ENCODE measurements around the gene MPST.
A peak's percentile ranks its signal among the peaks of the same experiment; 100 is the strongest.

MPST gene

DNA sequence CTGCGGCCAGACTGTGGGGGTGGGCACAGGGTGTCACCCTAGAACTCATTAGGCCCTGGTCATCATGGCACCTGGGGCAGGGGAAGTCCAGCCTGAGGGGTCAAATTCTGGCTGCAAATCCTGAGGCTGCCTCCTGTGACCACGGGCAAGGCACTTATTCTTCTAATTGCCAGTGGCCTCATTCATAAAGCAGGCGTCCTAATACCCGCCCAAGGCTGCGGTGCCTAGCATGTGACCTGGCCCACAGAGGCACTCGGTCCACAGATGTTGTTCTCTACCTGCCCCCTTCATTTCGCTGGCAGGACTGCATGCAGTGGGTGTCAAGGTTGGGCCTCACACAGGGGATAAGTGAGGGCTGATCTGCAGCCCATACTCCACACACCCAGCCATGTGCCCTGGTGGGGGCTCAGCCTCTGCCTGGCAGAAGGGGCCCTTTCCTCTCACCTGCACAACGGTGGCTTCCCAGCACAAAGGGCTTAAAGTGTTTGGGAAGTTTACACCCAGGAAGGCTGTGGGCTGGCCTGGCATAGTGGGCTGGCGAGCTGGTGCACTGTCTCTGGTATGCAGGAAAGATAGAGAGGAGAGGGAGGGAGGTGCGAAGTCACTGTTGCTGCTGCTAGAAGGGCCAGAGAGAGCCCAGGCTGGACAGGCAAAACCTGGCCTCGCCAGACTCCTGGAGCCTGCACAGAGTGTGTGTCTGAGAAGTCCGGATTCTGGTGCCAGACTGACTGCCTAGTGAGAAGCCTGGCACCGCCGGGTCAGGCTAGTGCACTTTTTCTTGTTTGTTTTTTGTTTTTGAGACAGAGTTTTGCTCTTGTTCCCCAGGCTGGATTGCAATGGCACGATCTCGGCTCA, 3.2 kb downstream of the MPST start:
- H3K4ac ChIP-seq (ENCODE audit: low read length), result no peak overlapping the region
- H2BK5ac ChIP-seq (ENCODE audit: low read length), result peak overlapping the region; percentile 46
- no peak overlapping the region for H2AFZ ChIP-seq (ENCODE audit: low read length)
- H3K79me1 ChIP-seq (ENCODE audit: low read depth, low read length), result peaks cover 28% of the 10 kb centered on the region
- H3K4me2 ChIP-seq (ENCODE audit: insufficient read depth, low read length, poor library complexity, severe bottlenecking), result no peak overlapping the region
- H3K4me3 ChIP-seq (ENCODE audit: low read length in 2 of 2), result no peak overlapping the region
- no peak for DNase-seq (ENCODE audit: low spot score)
- H3K27me3 ChIP-seq (ENCODE audit: control insufficient read depth in 3 of 3, insufficient read depth in 3 of 3, low read depth in 1 of 3, low read length in 3 of 3), result no peaks in the 10 kb centered on the region
- H3K9ac ChIP-seq (ENCODE audit: low read depth, low read length, poor library complexity), result peak overlapping the region; percentile 60
- H3K4me1 ChIP-seq (ENCODE audit: control insufficient read depth in 2 of 2, insufficient read depth in 1 of 2, low read depth in 1 of 2, low read length in 2 of 2), result peaks cover 0 to 15% of the 10 kb centered on the region in 2 donors
- no peak overlapping the region for H3K27ac ChIP-seq (replicated peaks; ENCODE audit: low read length)
- H3K18ac ChIP-seq (ENCODE audit: low read length), result peak overlapping the region; percentile 54
- peaks cover 35 to 64% of the 10 kb centered on the region in 2 donors for H3K36me3 ChIP-seq (replicated peaks in 1 of 2; ENCODE audit: control insufficient read depth in 2 of 2, insufficient read depth in 2 of 2, low read length in 2 of 2)
- H3K14ac ChIP-seq (ENCODE audit: low read length), result peak overlapping the region; percentile 71
- H2BK12ac ChIP-seq (ENCODE audit: low read length), result no peak overlapping the region
- peak overlapping the region; percentile 68 for H2AK5ac ChIP-seq (ENCODE audit: low read depth, low read length)
- H2BK15ac ChIP-seq (ENCODE audit: low read length), result no peak overlapping the region
- peak overlapping the region; percentile 72 for H4K8ac ChIP-seq (ENCODE audit: low read depth, low read length)
- peak overlapping the region; percentile 55 for H3K23ac ChIP-seq (ENCODE audit: low read depth, low read length, poor library complexity)
- no peaks in the 10 kb centered on the region for H3K9me3 ChIP-seq (replicated peaks in 1 of 2; ENCODE audit: control insufficient read depth in 2 of 2, insufficient read depth in 1 of 2, low read depth in 1 of 2, low read length in 2 of 2)
- no peak overlapping the region for H4K91ac ChIP-seq (ENCODE audit: low read depth, low read length, poor library complexity)
- no CpG with 5 or more reads among the region's 16 CpGs for WGBS, 2 donors (ENCODE audit: extremely low coverage in 2 of 2, insufficient read length in 2 of 2, insufficient replicate concordance in 1 of 2)
- peak overlapping the region; percentile 41 for H2BK120ac ChIP-seq (ENCODE audit: low read depth, low read length)

DNA sequence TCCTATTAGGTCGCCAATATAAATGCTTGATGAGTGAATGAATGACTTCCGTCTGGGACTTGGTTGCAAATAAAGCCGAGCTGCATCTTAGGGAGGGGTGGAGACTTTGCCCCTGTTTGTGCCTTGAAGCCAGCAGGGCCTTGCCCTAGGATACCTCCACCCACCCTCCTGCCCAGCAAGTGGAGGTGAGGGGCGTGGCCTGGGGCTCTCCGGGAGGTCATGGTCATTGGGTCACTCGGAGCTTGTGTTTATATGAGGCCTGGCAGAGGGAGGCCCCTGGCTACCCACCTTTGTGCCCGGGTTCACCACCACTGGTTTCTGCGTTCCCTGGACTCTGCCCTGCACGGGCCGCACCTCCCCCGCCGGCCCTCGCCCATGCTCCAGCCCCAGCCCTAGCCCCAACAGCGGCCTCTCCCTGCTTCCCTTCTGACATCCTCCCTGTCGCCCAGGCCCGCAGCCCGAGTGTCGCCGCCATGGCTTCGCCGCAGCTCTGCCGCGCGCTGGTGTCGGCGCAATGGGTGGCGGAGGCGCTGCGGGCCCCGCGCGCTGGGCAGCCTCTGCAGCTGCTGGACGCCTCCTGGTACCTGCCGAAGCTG, 4.3 kb downstream of the MPST start:
- H2BK12ac ChIP-seq (ENCODE audit: low read length), result no peak overlapping the region
- no peak overlapping the region for H2AK5ac ChIP-seq (ENCODE audit: low read depth, low read length)
- H3K18ac ChIP-seq (ENCODE audit: low read length), result no peak overlapping the region
- WGBS, 2 donors (ENCODE audit: extremely low coverage in 2 of 2, insufficient read length in 2 of 2, insufficient replicate concordance in 1 of 2), result no CpG with 5 or more reads among the region's 34 CpGs
- DNase-seq (ENCODE audit: low spot score), result no peak
- H3K4me1 ChIP-seq (ENCODE audit: control insufficient read depth in 2 of 2, insufficient read depth in 1 of 2, low read depth in 1 of 2, low read length in 2 of 2), result peaks cover 0 to 7% of the 10 kb centered on the region in 2 donors
- no peak overlapping the region for H3K9ac ChIP-seq (ENCODE audit: low read depth, low read length, poor library complexity)
- H3K4me3 ChIP-seq (ENCODE audit: low read length in 2 of 2), result no peak overlapping the region
- H3K9me3 ChIP-seq (replicated peaks in 1 of 2; ENCODE audit: control insufficient read depth in 2 of 2, insufficient read depth in 1 of 2, low read depth in 1 of 2, low read length in 2 of 2), result no peaks in the 10 kb centered on the region
- no peak overlapping the region for H2AFZ ChIP-seq (ENCODE audit: low read length)
- H2BK120ac ChIP-seq (ENCODE audit: low read depth, low read length), result no peak overlapping the region
- peak overlapping the region; percentile 75 for H2BK5ac ChIP-seq (ENCODE audit: low read length)
- H3K4me2 ChIP-seq (ENCODE audit: insufficient read depth, low read length, poor library complexity, severe bottlenecking), result no peak overlapping the region
- no peak overlapping the region for H4K91ac ChIP-seq (ENCODE audit: low read depth, low read length, poor library complexity)
- H2BK15ac ChIP-seq (ENCODE audit: low read length), result no peak overlapping the region
- H4K8ac ChIP-seq (ENCODE audit: low read depth, low read length), result no peak overlapping the region
- no peak overlapping the region for H3K27ac ChIP-seq (replicated peaks; ENCODE audit: low read length)
- H3K4ac ChIP-seq (ENCODE audit: low read length), result no peak overlapping the region
- H3K23ac ChIP-seq (ENCODE audit: low read depth, low read length, poor library complexity), result peak overlapping the region; percentile 80
- H3K14ac ChIP-seq (ENCODE audit: low read length), result peak overlapping the region; percentile 38
- no peaks in the 10 kb centered on the region for H3K27me3 ChIP-seq (ENCODE audit: control insufficient read depth in 3 of 3, insufficient read depth in 3 of 3, low read depth in 1 of 3, low read length in 3 of 3)
- peaks cover 27% of the 10 kb centered on the region for H3K79me1 ChIP-seq (ENCODE audit: low read depth, low read length)
- H3K36me3 ChIP-seq (replicated peaks in 1 of 2; ENCODE audit: control insufficient read depth in 2 of 2, insufficient read depth in 2 of 2, low read length in 2 of 2), result peaks cover 37 to 67% of the 10 kb centered on the region in 2 donors

DNA sequence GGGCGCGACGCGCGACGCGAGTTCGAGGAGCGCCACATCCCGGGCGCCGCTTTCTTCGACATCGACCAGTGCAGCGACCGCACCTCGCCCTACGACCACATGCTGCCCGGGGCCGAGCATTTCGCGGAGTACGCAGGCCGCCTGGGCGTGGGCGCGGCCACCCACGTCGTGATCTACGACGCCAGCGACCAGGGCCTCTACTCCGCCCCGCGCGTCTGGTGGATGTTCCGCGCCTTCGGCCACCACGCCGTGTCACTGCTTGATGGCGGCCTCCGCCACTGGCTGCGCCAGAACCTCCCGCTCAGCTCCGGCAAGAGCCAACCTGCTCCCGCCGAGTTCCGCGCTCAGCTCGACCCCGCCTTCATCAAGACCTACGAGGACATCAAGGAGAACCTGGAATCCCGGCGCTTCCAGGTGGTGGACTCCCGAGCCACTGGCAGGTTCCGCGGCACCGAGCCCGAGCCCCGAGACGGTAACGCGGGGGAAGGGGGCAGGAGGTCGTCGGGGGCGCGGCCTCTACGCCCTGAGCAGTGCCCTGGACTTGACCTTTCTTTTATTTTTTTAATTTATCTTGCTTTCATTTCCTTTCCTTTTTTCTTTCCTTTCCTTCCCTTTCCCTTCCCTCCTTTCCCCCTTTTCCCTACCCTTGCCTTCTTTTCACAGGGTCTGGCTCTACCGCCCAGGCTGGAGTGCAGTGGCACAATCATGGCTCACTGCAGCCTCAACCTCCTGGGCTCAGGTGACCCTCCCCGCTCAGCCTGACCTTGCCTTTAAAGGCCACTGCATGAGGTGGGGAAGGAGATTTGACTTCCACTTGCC, 5.0 kb downstream of the MPST start:
- Histone ChIP-seq H2BK15ac (ENCODE audit: low read length) (no peak overlapping the region), H3K23ac (ENCODE audit: low read depth, low read length, poor library complexity) (no peak overlapping the region), H2BK12ac (ENCODE audit: low read length) (no peak overlapping the region), H4K8ac (ENCODE audit: low read depth, low read length) (no peak overlapping the region), H2BK5ac (ENCODE audit: low read length) (no peak overlapping the region), H3K4me2 (ENCODE audit: insufficient read depth, low read length, poor library complexity, severe bottlenecking) (no peak overlapping the region), H4K91ac (ENCODE audit: low read depth, low read length, poor library complexity) (no peak overlapping the region), H3K4me1 (ENCODE audit: control insufficient read depth in 2 of 2, insufficient read depth in 1 of 2, low read depth in 1 of 2, low read length in 2 of 2) (peaks cover 0 to 7% of the 10 kb centered on the region in 2 donors), H3K14ac (ENCODE audit: low read length) (no peak overlapping the region), H2AK5ac (ENCODE audit: low read depth, low read length) (no peak overlapping the region), H3K9ac (ENCODE audit: low read depth, low read length, poor library complexity) (no peak overlapping the region), H3K36me3 (replicated peaks in 1 of 2; ENCODE audit: control insufficient read depth in 2 of 2, insufficient read depth in 2 of 2, low read length in 2 of 2) (peaks cover 42 to 74% of the 10 kb centered on the region in 2 donors), H3K27ac (replicated peaks; ENCODE audit: low read length) (no peak overlapping the region), H3K9me3 (replicated peaks in 1 of 2; ENCODE audit: control insufficient read depth in 2 of 2, insufficient read depth in 1 of 2, low read depth in 1 of 2, low read length in 2 of 2) (no peaks in the 10 kb centered on the region), H3K4me3 (ENCODE audit: low read length in 2 of 2) (no peak overlapping the region), H3K79me1 (ENCODE audit: low read depth, low read length) (peaks cover 24% of the 10 kb centered on the region), H2BK120ac (ENCODE audit: low read depth, low read length) (no peak overlapping the region), H3K18ac (ENCODE audit: low read length) (peak overlapping the region; percentile 28), H3K27me3 (ENCODE audit: control insufficient read depth in 3 of 3, insufficient read depth in 3 of 3, low read depth in 1 of 3, low read length in 3 of 3) (no peaks in the 10 kb centered on the region), H2AFZ (ENCODE audit: low read length) (no peak overlapping the region), H3K4ac (ENCODE audit: low read length) (no peak overlapping the region)
- no peak for DNase-seq (ENCODE audit: low spot score)
- no CpG with 5 or more reads among the region's 71 CpGs for WGBS, 2 donors (ENCODE audit: extremely low coverage in 2 of 2, insufficient read length in 2 of 2, insufficient replicate concordance in 1 of 2)
